ENCODE data around the gene GABARAPL2.

Gene GABARAPL2

GRCh38 chr16:75593308-75593707 lies 27.1 kb downstream of the GABARAPL2 start:
- TF ChIP-seq SUZ12 (IDR thresholded peaks at IDR 0.05; ENCODE audit: extremely low read depth, insufficient read depth, insufficient read length) (no peak), ZNF274 (IDR thresholded peaks at IDR 0.05; ENCODE audit: low read depth, low read length) (no peak), YY1 (IDR thresholded peaks at IDR 0.05; ENCODE audit: insufficient read depth, insufficient read length) (no peak)
- Histone ChIP-seq H3K36me3 (ENCODE audit: insufficient read depth, insufficient read length, low read length) (peaks cover 33% of the 10 kb centered on the region), H3K27me3 (ENCODE audit: insufficient read depth, insufficient read length) (no peaks in the 10 kb centered on the region), H3K4me3 (ENCODE audit: insufficient read length, low read depth) (no peak overlapping the region), H3K9ac (ENCODE audit: insufficient read length, low read depth) (no peak overlapping the region), H3K9me3 (ENCODE audit: insufficient read depth, low read length) (no peaks in the 10 kb centered on the region), H3K4me1 (ENCODE audit: insufficient read depth, insufficient read length) (peaks cover 2% of the 10 kb centered on the region)
- DNase-seq (ENCODE audit: low read depth, low spot score) = no peak

DNA sequence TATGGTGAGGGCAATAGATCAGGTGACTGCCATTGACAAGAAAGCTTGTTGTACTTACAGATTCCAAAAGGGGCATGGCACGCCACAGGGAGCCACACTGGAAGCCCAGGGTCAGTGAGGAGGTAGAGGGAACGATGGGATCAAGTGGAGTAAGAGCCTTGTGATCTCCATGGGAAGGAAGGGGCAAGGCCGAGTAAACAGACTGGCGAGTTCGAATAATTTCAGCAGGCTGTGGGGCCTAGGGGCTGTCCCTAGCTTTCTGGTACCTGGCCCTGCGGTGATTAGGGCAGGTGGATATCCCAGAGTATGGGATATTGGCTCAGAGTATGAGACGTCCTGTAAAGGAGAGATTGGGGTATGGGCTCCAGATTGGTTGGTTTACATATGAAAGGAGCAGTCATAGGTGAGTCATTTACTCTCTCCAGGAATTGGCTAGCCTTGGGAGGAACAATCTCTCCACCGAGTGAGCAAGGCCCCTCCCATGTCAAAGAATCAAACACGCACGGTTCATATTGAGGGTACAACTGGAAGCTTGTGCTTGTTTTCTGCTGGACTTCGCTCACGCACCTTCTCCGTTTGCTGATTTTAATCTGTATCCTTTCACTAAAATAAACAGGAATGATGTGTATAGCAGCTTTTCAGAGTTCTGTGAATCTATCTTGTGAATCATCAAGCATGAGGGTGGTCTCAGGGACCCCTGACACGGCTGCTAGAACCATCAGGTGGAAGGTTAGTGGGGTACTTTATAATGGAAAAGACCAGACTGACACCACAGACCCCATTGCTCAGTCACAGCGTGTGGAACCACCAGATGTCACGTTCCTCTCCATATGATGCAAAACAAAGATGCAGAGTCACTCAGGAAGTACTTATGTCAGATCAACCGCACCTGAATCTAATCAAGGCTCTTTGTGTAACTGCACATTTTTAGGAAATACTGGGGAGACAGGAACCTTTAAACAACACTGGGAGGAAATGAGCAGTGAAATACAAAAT lies 27.9 kb downstream of the GABARAPL2 start:
- H3K9ac ChIP-seq (ENCODE audit: insufficient read length, low read depth) = no peak overlapping the region
- peaks cover 2% of the 10 kb centered on the region for H3K4me1 ChIP-seq (ENCODE audit: insufficient read depth, insufficient read length)
- no peaks in the 10 kb centered on the region for H3K9me3 ChIP-seq (ENCODE audit: insufficient read depth, low read length)
- peak; percentile 68 for DNase-seq (ENCODE audit: low read depth, low spot score)
- TF ChIP-seq SUZ12 (IDR thresholded peaks at IDR 0.05; ENCODE audit: extremely low read depth, insufficient read depth, insufficient read length) (no peak), YY1 (IDR thresholded peaks at IDR 0.05; ENCODE audit: insufficient read depth, insufficient read length) (no peak), ZNF274 (IDR thresholded peaks at IDR 0.05; ENCODE audit: low read depth, low read length) (no peak)
- H3K36me3 ChIP-seq (ENCODE audit: insufficient read depth, insufficient read length, low read length) = peaks cover 29% of the 10 kb centered on the region
- H3K4me3 ChIP-seq (ENCODE audit: insufficient read length, low read depth) = no peak overlapping the region
- no peaks in the 10 kb centered on the region for H3K27me3 ChIP-seq (ENCODE audit: insufficient read depth, insufficient read length)

DNA sequence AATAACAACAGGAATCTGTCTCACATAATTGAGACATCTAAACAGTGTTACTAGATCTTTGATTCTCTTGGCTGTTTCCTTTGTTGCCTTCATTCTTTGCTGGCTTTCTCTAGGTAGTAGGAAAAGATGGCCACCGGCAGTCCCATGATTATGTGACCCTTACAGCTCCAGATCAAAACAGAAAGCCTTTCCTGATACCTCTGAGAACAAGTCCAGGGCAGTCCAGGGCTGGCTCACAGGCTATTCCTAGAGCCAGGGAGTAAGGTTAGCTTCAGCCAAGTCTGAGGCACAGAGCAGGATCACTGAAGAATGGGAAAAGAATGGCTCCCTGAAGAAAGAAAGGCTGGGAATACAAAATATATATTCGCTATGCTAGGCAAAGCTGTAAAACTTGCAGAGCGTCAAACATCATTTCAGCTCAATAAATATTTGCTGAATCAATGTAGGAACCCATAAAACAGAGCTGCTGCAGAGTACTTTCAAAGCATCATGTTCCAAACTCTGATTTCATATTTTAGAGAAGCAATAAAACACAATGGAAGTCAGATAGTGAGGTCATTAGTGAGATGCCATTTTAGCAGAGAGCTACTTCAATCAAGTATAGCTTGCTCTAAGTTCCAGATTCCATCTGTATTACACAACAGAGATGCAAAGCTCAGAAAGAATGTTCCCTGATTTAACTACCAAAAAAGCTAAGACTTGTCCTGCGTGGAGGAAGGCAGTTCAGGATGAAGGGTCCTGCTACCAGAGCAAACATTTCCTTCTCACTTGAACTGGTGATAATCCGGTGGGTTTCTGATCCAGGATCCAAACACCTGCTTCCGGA lies 33.5 kb downstream of the GABARAPL2 start:
- no peak for TF ChIP-seq YY1 (IDR thresholded peaks at IDR 0.05; ENCODE audit: insufficient read depth, insufficient read length)
- no peak for TF ChIP-seq SUZ12 (IDR thresholded peaks at IDR 0.05; ENCODE audit: extremely low read depth, insufficient read depth, insufficient read length)
- TF ChIP-seq ZNF274 (IDR thresholded peaks at IDR 0.05; ENCODE audit: low read depth, low read length) = no peak
- DNase-seq (ENCODE audit: low read depth, low spot score) = no peak
- H3K4me3 ChIP-seq (ENCODE audit: insufficient read length, low read depth) = no peak overlapping the region
- H3K9me3 ChIP-seq (ENCODE audit: insufficient read depth, low read length) = peaks cover 24% of the 10 kb centered on the region; the same call in 1 of the 2 replicates
- H3K4me1 ChIP-seq (ENCODE audit: insufficient read depth, insufficient read length) = no peaks in the 10 kb centered on the region
- H3K36me3 ChIP-seq (ENCODE audit: insufficient read depth, insufficient read length, low read length) = peaks cover 71% of the 10 kb centered on the region
- no peak overlapping the region for H3K9ac ChIP-seq (ENCODE audit: insufficient read length, low read depth)
- H3K27me3 ChIP-seq (ENCODE audit: insufficient read depth, insufficient read length) = no peaks in the 10 kb centered on the region

GRCh38 chr16:75603241-75603640 lies 37.1 kb downstream of the GABARAPL2 start:
- Histone ChIP-seq H3K4me1 (ENCODE audit: insufficient read depth, insufficient read length) (no peaks in the 10 kb centered on the region), H3K9me3 (ENCODE audit: insufficient read depth, low read length) (peaks cover 24% of the 10 kb centered on the region; the same call in 1 of the 2 replicates), H3K9ac (ENCODE audit: insufficient read length, low read depth) (no peak overlapping the region), H3K36me3 (ENCODE audit: insufficient read depth, insufficient read length, low read length) (peaks cover 83% of the 10 kb centered on the region), H3K4me3 (ENCODE audit: insufficient read length, low read depth) (no peak overlapping the region), H3K27me3 (ENCODE audit: insufficient read depth, insufficient read length) (no peaks in the 10 kb centered on the region)
- TF ChIP-seq SUZ12 (IDR thresholded peaks at IDR 0.05; ENCODE audit: extremely low read depth, insufficient read depth, insufficient read length) (no peak), YY1 (IDR thresholded peaks at IDR 0.05; ENCODE audit: insufficient read depth, insufficient read length) (no peak), ZNF274 (IDR thresholded peaks at IDR 0.05; ENCODE audit: low read depth, low read length) (no peak)
- no peak for DNase-seq (ENCODE audit: low read depth, low spot score)

DNA sequence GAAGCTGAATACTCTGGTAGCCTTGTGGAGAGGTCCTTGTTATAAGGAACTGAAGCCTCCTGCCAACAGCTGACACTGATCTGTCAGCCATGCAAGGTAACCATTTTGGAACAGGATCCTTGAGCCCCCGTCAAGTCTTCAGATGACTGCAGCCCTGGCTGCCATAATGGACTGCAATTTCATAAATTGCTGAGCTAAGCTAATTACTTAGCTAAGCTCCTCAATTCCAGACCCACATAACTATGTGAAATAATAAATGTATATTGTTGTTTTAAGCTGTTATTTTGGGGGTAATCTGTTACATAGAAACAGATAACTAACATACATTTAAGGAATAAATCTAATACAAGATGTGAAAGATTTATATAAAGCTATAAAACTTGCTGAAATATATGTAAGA lies 40.3 kb downstream of the GABARAPL2 start:
- Histone ChIP-seq H3K4me3 (ENCODE audit: insufficient read length, low read depth) (no peak overlapping the region), H3K9me3 (ENCODE audit: insufficient read depth, low read length) (peaks cover 24% of the 10 kb centered on the region; the same call in 1 of the 2 replicates), H3K9ac (ENCODE audit: insufficient read length, low read depth) (no peak overlapping the region), H3K4me1 (ENCODE audit: insufficient read depth, insufficient read length) (no peaks in the 10 kb centered on the region), H3K27me3 (ENCODE audit: insufficient read depth, insufficient read length) (no peaks in the 10 kb centered on the region), H3K36me3 (ENCODE audit: insufficient read depth, insufficient read length, low read length) (peaks cover 92% of the 10 kb centered on the region)
- TF ChIP-seq YY1 (IDR thresholded peaks at IDR 0.05; ENCODE audit: insufficient read depth, insufficient read length) (no peak), SUZ12 (IDR thresholded peaks at IDR 0.05; ENCODE audit: extremely low read depth, insufficient read depth, insufficient read length) (no peak), ZNF274 (IDR thresholded peaks at IDR 0.05; ENCODE audit: low read depth, low read length) (no peak)
- DNase-seq (ENCODE audit: low read depth, low spot score) = no peak

- Histone ChIP-seq H3K27me3 (ENCODE audit: insufficient read depth, insufficient read length) (no peaks in the 10 kb centered on the region), H3K4me3 (ENCODE audit: insufficient read length, low read depth) (no peak overlapping the region), H3K9ac (ENCODE audit: insufficient read length, low read depth) (no peak overlapping the region), H3K36me3 (ENCODE audit: insufficient read depth, insufficient read length, low read length) (peaks cover 92% of the 10 kb centered on the region), H3K9me3 (ENCODE audit: insufficient read depth, low read length) (no peaks in the 10 kb centered on the region), H3K4me1 (ENCODE audit: insufficient read depth, insufficient read length) (no peaks in the 10 kb centered on the region)
- no peak for DNase-seq (ENCODE audit: low read depth, low spot score)
- TF ChIP-seq ZNF274 (IDR thresholded peaks at IDR 0.05; ENCODE audit: low read depth, low read length) (no peak), SUZ12 (IDR thresholded peaks at IDR 0.05; ENCODE audit: extremely low read depth, insufficient read depth, insufficient read length) (no peak), YY1 (IDR thresholded peaks at IDR 0.05; ENCODE audit: insufficient read depth, insufficient read length) (no peak)
Measured at GRCh38 chr16:75614066-75614897, 48.1 kb downstream of the GABARAPL2 start.

All from NT2/D1 (cell line).